ENCODE results near the gene DCTN4. TPM values are rescaled to one million over a fixed set of nuclear protein-coding genes. Genes with fewer than 3 reads are reported as not detected.

Gene DCTN4
- total and polyA plus RNA-seq, 9 of the 15 experiments (the other 6 are each of a cell fraction or from before 2014, with no cell fraction given) = 20.4 to 64.9 (median 49.9) TPM

DNA sequence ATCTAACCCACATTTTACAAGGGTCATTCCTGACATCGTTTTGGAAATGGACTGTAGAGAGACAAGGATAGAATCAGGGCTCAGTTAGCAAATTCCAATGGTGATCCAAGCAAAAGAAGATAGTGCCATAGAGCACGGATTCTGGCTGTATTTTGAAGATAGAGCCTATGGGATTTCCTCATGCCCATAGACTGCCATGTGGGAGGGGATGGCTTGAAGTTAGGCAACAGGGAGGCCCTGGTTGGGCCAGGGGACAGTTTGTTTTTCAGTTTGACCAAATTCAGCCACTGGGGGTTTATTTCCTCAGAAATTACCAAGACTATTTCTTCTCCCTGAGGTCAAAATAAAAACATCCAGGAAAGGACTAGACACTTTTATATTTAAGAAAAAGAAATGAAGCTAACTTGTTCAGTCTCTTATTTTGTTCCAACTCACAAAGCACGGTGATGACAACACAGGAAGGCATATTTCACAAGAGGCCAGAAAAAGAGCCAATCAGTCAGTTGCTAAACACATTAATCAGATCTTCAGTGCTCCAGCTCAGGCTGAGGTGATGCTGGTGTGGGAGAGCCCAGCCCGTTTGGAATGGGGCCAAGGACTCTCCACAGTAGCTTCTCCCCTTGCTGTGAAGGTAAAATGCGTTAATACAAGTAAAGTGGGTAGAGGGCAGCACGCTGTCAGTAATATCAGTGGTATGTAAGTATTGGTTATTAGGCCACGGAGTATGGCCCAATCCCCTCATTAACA, 4.4 kb upstream of the DCTN4 start (continued):
- TF ChIP-seq LCOR (CRISPR knock-in tag; IDR thresholded peaks at IDR 0.05) = no peak
- peak; percentile 51; the same call in 1 of the 2 replicates for TF ChIP-seq PTTG1 (tag; IDR thresholded peaks at IDR 0.05; ENCODE audit: low read depth)
- TF ChIP-seq GTF2E2 (tag; IDR thresholded peaks at IDR 0.05) = peak; percentile 89
- TF ChIP-seq NRF1 (conservative IDR thresholded peaks at IDR 0.05 in 1 of 2, IDR thresholded peaks at IDR 0.05 in 1 of 2) = peak; percentile 46 to 59
- TF ChIP-seq, protein P1, sequence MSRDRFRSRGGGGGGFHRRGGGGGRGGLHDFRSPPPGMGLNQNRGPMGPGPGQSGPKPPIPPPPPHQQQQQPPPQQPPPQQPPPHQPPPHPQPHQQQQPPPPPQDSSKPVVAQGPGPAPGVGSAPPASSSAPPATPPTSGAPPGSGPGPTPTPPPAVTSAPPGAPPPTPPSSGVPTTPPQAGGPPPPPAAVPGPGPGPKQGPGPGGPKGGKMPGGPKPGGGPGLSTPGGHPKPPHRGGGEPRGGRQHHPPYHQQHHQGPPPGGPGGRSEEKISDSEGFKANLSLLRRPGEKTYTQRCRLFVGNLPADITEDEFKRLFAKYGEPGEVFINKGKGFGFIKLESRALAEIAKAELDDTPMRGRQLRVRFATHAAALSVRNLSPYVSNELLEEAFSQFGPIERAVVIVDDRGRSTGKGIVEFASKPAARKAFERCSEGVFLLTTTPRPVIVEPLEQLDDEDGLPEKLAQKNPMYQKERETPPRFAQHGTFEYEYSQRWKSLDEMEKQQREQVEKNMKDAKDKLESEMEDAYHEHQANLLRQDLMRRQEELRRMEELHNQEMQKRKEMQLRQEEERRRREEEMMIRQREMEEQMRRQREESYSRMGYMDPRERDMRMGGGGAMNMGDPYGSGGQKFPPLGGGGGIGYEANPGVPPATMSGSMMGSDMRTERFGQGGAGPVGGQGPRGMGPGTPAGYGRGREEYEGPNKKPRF (IDR thresholded peaks at IDR 0.05; ENCODE audit: low read depth, low read length) = no peak
- TF ChIP-seq HMG20A (CRISPR knock-in tag; conservative IDR thresholded peaks at IDR 0.05) = no peak
- peak; percentile 76 for TF ChIP-seq CREM (IDR thresholded peaks at IDR 0.05; ENCODE audit: low read depth)
- TF ChIP-seq FOXJ2 (tag; IDR thresholded peaks at IDR 0.05) = no peak
- TF ChIP-seq ZBTB17 (CRISPR knock-in tag; IDR thresholded peaks at IDR 0.05) = peak; percentile 49
- 0 out of 2 replicates have a peak, but pooled peaks have one; percentile 34 for TF ChIP-seq KLF16 (IDR thresholded peaks at IDR 0.05)
- no peak for TF ChIP-seq WHSC1 (IDR thresholded peaks at IDR 0.05; ENCODE audit: low read length)
- TF ChIP-seq BRD4 (IDR thresholded peaks at IDR 0.05) = peak; percentile 76; the same call in 1 of the 2 replicates
- TF ChIP-seq CEBPB (tag; IDR thresholded peaks at IDR 0.05) = peak; percentile 99
- no peak for TF ChIP-seq TRIM28 (IDR thresholded peaks at IDR 0.05)
- TF ChIP-seq, protein P2, sequence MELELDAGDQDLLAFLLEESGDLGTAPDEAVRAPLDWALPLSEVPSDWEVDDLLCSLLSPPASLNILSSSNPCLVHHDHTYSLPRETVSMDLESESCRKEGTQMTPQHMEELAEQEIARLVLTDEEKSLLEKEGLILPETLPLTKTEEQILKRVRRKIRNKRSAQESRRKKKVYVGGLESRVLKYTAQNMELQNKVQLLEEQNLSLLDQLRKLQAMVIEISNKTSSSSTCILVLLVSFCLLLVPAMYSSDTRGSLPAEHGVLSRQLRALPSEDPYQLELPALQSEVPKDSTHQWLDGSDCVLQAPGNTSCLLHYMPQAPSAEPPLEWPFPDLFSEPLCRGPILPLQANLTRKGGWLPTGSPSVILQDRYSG (tag; conservative IDR thresholded peaks at IDR 0.05; ENCODE audit: low read depth) = peak; percentile 84
- no peak for TF ChIP-seq EHMT2 (IDR thresholded peaks at IDR 0.05)
- TF ChIP-seq BMI1 (IDR thresholded peaks at IDR 0.05; ENCODE audit: low read length) = no peak
- no peak for TF ChIP-seq ZNF384 (IDR thresholded peaks at IDR 0.05; ENCODE audit: low read depth, low read length)
- TF ChIP-seq, protein P3, sequence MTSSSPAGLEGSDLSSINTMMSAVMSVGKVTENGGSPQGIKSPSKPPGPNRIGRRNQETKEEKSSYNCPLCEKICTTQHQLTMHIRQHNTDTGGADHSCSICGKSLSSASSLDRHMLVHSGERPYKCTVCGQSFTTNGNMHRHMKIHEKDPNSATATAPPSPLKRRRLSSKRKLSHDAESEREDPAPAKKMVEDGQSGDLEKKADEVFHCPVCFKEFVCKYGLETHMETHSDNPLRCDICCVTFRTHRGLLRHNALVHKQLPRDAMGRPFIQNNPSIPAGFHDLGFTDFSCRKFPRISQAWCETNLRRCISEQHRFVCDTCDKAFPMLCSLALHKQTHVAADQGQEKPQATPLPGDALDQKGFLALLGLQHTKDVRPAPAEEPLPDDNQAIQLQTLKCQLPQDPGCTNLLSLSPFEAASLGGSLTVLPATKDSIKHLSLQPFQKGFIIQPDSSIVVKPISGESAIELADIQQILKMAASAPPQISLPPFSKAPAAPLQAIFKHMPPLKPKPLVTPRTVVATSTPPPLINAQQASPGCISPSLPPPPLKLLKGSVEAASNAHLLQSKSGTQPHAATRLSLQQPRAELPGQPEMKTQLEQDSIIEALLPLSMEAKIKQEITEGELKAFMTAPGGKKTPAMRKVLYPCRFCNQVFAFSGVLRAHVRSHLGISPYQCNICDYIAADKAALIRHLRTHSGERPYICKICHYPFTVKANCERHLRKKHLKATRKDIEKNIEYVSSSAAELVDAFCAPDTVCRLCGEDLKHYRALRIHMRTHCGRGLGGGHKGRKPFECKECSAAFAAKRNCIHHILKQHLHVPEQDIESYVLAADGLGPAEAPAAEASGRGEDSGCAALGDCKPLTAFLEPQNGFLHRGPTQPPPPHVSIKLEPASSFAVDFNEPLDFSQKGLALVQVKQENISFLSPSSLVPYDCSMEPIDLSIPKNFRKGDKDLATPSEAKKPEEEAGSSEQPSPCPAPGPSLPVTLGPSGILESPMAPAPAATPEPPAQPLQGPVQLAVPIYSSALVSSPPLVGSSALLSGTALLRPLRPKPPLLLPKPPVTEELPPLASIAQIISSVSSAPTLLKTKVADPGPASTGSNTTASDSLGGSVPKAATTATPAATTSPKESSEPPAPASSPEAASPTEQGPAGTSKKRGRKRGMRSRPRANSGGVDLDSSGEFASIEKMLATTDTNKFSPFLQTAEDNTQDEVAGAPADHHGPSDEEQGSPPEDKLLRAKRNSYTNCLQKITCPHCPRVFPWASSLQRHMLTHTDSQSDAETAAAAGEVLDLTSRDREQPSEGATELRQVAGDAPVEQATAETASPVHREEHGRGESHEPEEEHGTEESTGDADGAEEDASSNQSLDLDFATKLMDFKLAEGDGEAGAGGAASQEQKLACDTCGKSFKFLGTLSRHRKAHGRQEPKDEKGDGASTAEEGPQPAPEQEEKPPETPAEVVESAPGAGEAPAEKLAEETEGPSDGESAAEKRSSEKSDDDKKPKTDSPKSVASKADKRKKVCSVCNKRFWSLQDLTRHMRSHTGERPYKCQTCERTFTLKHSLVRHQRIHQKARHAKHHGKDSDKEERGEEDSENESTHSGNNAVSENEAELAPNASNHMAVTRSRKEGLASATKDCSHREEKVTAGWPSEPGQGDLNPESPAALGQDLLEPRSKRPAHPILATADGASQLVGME (CRISPR knock-in tag; IDR thresholded peaks at IDR 0.05) = no peak
- TF ChIP-seq, protein P4, sequence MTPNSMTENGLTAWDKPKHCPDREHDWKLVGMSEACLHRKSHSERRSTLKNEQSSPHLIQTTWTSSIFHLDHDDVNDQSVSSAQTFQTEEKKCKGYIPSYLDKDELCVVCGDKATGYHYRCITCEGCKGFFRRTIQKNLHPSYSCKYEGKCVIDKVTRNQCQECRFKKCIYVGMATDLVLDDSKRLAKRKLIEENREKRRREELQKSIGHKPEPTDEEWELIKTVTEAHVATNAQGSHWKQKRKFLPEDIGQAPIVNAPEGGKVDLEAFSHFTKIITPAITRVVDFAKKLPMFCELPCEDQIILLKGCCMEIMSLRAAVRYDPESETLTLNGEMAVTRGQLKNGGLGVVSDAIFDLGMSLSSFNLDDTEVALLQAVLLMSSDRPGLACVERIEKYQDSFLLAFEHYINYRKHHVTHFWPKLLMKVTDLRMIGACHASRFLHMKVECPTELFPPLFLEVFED (CRISPR knock-in tag; conservative IDR thresholded peaks at IDR 0.05) = no peak
